HG03280 (cell line): ENCODE measurements around the gene JADE1.
A peak's percentile ranks its signal among the peaks of the same experiment; 100 is the strongest.

Experiments used
- ATAC-seq: cut with Tn5 transposase; IDR thresholded peaks from one replicate; pipeline ENCODE4 v1.9.1; 2021; ENCODE audit warnings: mild to moderate bottlenecking, moderate library complexity; ENCODE audit not compliant: unreplicated experiment

The JADE1 gene

GRCh38 chr4:128810331-128810870 lies 901 bp downstream of the JADE1 start:
- ATAC-seq, result no peak

GRCh38 chr4:128810871-128811570 lies 1.5 kb downstream of the JADE1 start:
- peak; percentile 43 for ATAC-seq

GRCh38 chr4:128811571-128812441 lies 2.3 kb downstream of the JADE1 start:
- ATAC-seq, result peak; percentile 50

- ATAC-seq, result peak; percentile 1
These were observed 3.1 kb downstream of the JADE1 start for GRCh38 chr4:128812442-128813235.

- no peak for ATAC-seq
These were observed 4.5 kb downstream of the JADE1 start for GRCh38 chr4:128813965-128814364.

- no peak for ATAC-seq
These were observed 8.9 kb downstream of the JADE1 start for GRCh38 chr4:128818442-128818841.

- no peak for ATAC-seq
These were observed 9.7 kb downstream of the JADE1 start for GRCh38 chr4:128819082-128819742.

GRCh38 chr4:128820671-128821070 lies 11.2 kb downstream of the JADE1 start:
- ATAC-seq, result no peak

- ATAC-seq, result no peak
These were observed 11.7 kb downstream of the JADE1 start for GRCh38 chr4:128821151-128821550.

- no peak for ATAC-seq
These were observed 13.6 kb downstream of the JADE1 start for GRCh38 chr4:128823025-128823661.

- ATAC-seq, result no peak
These were observed 15.7 kb downstream of the JADE1 start for GRCh38 chr4:128825226-128825625.

GRCh38 chr4:128827296-128827695 lies 17.8 kb downstream of the JADE1 start:
- ATAC-seq, result peak; percentile 30

GRCh38 chr4:128830906-128831503 lies 21.5 kb downstream of the JADE1 start:
- ATAC-seq, result no peak

- ATAC-seq, result no peak
These were observed 22.2 kb downstream of the JADE1 start for GRCh38 chr4:128831531-128832242.

- no peak for ATAC-seq
These were observed 22.7 kb downstream of the JADE1 start for GRCh38 chr4:128832243-128832625.

GRCh38 chr4:128835498-128836222 lies 26.2 kb downstream of the JADE1 start:
- ATAC-seq, result no peak

- ATAC-seq, result no peak
These were observed 27.7 kb downstream of the JADE1 start for GRCh38 chr4:128837198-128837597.

- no peak for ATAC-seq
These were observed 28.2 kb downstream of the JADE1 start for GRCh38 chr4:128837679-128838078.
